Fibroblast of villous mesenchyme (primary cell): ENCODE measurements around the gene AMPH. TPM values are rescaled to one million over a fixed set of nuclear protein-coding genes. Genes with fewer than 3 reads are reported as not detected.

Experiments
- DNase-seq: peaks from one replicate; pipeline ENCODE4 v3.0.0-alpha.2; 2010; ENCODE audit warnings: low read depth
- H3K4me3 ChIP-seq: 2 replicates; pipeline ENCODE4 v1.5.1; 2011; ENCODE audit warnings: low read depth, mild to moderate bottlenecking, low read length
- total RNA-seq: library from RNA; depleted of rRNA; stranded (reverse); fragments of >200 nt; gene quantifications from 2 replicates; pipeline ENCODE4 v1.2.3, GENCODE V29; 2012
- TF ChIP-seq, protein P1 (sequence below): IDR thresholded peaks from 2 replicates; pipeline ENCODE4 v1.5.1; 2012; ENCODE audit warnings: low read depth, mild to moderate bottlenecking, low read length; ENCODE audit not compliant: insufficient read depth

Gene AMPH
- total RNA-seq, 1 donor = 0.86 TPM

DNA sequence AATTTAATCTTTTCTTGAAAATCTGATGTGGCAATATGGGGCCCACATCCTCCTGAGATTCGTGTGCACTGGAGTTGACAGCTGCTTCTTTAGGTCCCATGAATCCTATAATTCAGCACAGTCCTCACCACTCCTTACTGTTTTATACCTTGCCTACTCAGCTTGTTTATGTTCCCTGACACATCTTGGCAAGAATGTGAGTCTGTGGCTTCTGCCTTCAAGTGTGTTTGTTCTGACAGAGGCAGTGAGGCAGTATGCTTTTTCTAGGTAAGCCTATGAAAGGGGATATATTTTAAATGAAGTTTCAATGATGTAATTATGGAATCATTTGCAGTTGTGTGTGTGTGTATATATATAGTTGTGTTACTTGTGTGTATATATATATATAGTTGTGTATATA lies 106.4 kb downstream of the AMPH start:
- H3K4me3 ChIP-seq = no peak overlapping the region
- TF ChIP-seq, protein P1, sequence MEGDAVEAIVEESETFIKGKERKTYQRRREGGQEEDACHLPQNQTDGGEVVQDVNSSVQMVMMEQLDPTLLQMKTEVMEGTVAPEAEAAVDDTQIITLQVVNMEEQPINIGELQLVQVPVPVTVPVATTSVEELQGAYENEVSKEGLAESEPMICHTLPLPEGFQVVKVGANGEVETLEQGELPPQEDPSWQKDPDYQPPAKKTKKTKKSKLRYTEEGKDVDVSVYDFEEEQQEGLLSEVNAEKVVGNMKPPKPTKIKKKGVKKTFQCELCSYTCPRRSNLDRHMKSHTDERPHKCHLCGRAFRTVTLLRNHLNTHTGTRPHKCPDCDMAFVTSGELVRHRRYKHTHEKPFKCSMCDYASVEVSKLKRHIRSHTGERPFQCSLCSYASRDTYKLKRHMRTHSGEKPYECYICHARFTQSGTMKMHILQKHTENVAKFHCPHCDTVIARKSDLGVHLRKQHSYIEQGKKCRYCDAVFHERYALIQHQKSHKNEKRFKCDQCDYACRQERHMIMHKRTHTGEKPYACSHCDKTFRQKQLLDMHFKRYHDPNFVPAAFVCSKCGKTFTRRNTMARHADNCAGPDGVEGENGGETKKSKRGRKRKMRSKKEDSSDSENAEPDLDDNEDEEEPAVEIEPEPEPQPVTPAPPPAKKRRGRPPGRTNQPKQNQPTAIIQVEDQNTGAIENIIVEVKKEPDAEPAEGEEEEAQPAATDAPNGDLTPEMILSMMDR = no peak
- DNase-seq = no peak

GRCh38 chr7:38520741-38521140 lies 110.4 kb downstream of the AMPH start:
- no peak overlapping the region for H3K4me3 ChIP-seq
- DNase-seq = no peak
- TF ChIP-seq, protein P1 = no peak

GRCh38 chr7:38518541-38518940 lies 112.6 kb downstream of the AMPH start:
- TF ChIP-seq, protein P1 = no peak
- no peak for DNase-seq
- no peak overlapping the region for H3K4me3 ChIP-seq

DNA sequence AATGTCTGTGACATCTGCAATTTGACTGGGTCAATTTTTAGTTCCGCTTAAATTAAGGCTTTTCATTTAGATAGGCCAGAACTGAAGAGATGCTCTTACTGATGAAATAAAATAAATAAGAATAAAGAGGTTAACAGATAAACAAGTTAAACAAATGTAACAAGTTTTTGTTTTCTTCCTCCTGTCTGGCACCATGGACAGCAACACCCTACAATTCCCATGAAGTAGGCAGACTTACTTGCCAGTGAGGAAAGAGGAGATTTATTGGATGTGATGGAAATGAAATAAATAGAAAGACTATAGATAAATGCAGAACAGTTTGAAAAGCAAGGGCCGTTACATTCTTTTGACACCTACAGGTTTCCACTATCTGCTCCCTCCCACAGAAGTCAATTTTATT lies 118.5 kb downstream of the AMPH start:
- DNase-seq = peak; percentile 6
- TF ChIP-seq, protein P1 = no peak
- H3K4me3 ChIP-seq = no peak overlapping the region

- H3K4me3 ChIP-seq = no peak overlapping the region
- TF ChIP-seq, protein P1 = no peak
- no peak for DNase-seq
Measured at GRCh38 chr7:38512291-38512690, 118.9 kb downstream of the AMPH start.

- H3K4me3 ChIP-seq = no peak overlapping the region
- TF ChIP-seq, protein P1 = no peak
- DNase-seq = no peak
Measured at GRCh38 chr7:38507384-38507783, 123.8 kb downstream of the AMPH start.

- TF ChIP-seq, protein P1 = no peak
- DNase-seq = peak; percentile 6
- no peak overlapping the region for H3K4me3 ChIP-seq
Measured at GRCh38 chr7:38506756-38507155, 124.4 kb downstream of the AMPH start.
